Endothelial cell of umbilical vein (primary cell): ENCODE results near the gene KASH5. TPM values are rescaled to one million over a fixed set of nuclear protein-coding genes. Genes with fewer than 3 reads are reported as not detected.
A peak's percentile ranks its signal among the peaks of the same experiment; 100 is the strongest.

Experiments used
- Bru-seq: library from RNA; stranded (reverse); fragments of 400-500 nt; gene quantifications from one replicate; lab custom pipeline; 2021; lab: Mats Ljungman, UMichigan
- BruChase-seq, 2 experiments: library from RNA; stranded (reverse); fragments of 400-500 nt; gene quantifications; one replicate each; lab custom pipeline; 2021; lab: Mats Ljungman, UMichigan
- BruUV-seq: library from RNA; stranded (reverse); fragments of 400-500 nt; replicated peaks from 2 replicates; lab custom pipeline; 2021; lab: Mats Ljungman, UMichigan
- CTCF ChIA-PET: fragments of 300-600, 350-600 bp; sonication (Branson Sonifier 250); formaldehyde crosslinking; loops from one replicate; lab custom pipeline; 2021; ENCODE audit warnings: antibody characterized with exemption, inconsistent platforms; lab: Charles Lee
- POLR2A ChIA-PET: fragments of 300-600, 350-600 bp; sonication (Branson Sonifier 250); formaldehyde crosslinking; loops from one replicate; lab custom pipeline; 2021; ENCODE audit warnings: antibody characterized with exemption, inconsistent platforms; lab: Charles Lee
- DNase-seq: peaks from one replicate; pipeline ENCODE4 v3.0.0-alpha.2; 2011; ENCODE audit warnings: low read depth, low spot score
- FAIRE-seq: peaks from 2 replicates; lab custom pipeline; 2011; peaks lifted over from hg19 to GRCh38; lab: Jason Lieb, UNC
- H2AFZ ChIP-seq: 2 replicates; pipeline ENCODE4 v1.6.0; 2012; ENCODE audit warnings: low read depth, low read length, control low read depth, inconsistent platforms
- H3K27ac ChIP-seq: 2 replicates; pipeline ENCODE4 v1.5.1; 2011; ENCODE audit warnings: low read depth, mild to moderate bottlenecking, control low read depth, low read length, moderate library complexity; ENCODE audit not compliant: insufficient read depth
- H3K27me3 ChIP-seq, 2 experiments: 2 replicates each; pipeline versions ENCODE4 v1.6.0 to v1.6.1; 2011; ENCODE audit warnings: low read length in 2 of 2, mixed read lengths in 1 of 2; ENCODE audit not compliant: control insufficient read depth in 2 of 2, insufficient read depth in 2 of 2
- H3K36me3 ChIP-seq, 2 experiments: 2 replicates in 1 of 2; 3 replicates in 1 of 2; pipeline ENCODE4 v1.5.1; 2011; ENCODE audit warnings: low read length in 2 of 2, mild to moderate bottlenecking in 1 of 2, moderate library complexity in 1 of 2; ENCODE audit not compliant: control insufficient read depth in 2 of 2, insufficient read depth in 2 of 2; ENCODE audit errors: extremely low read depth in 1 of 2
- H3K4me1 ChIP-seq: 3 replicates; pipeline ENCODE4 v1.5.1; 2011; ENCODE audit warnings: mild to moderate bottlenecking, low read length; ENCODE audit not compliant: control insufficient read depth, insufficient read depth; ENCODE audit errors: extremely low read depth
- H3K4me2 ChIP-seq: 2 replicates; pipeline ENCODE4 v1.6.1; 2011; ENCODE audit warnings: low read length, control low read depth, mixed read lengths; ENCODE audit not compliant: insufficient read depth
- H3K4me3 ChIP-seq, 3 experiments: fragments of 200-600 bp in 1 of 3; sonication (generic), shearing (Covaris generic) in 1 of 3; replicated peaks in 1 of 3; 2 replicates each; pipeline ENCODE4 v1.5.1; 2011 to 2016; ENCODE audit warnings: control low read depth in 3 of 3, low read length in 3 of 3, mild to moderate bottlenecking in 2 of 3, inconsistent platforms in 1 of 3, low read depth in 1 of 3, moderate library complexity in 1 of 3; ENCODE audit not compliant: insufficient read depth in 1 of 3
- H3K79me2 ChIP-seq: 2 replicates; pipeline ENCODE4 v1.6.0; 2012; ENCODE audit warnings: low read length, inconsistent platforms; ENCODE audit not compliant: control insufficient read depth, insufficient read depth
- H3K9ac ChIP-seq: replicated peaks from 2 replicates; pipeline ENCODE3; 2011; ENCODE audit warnings: low read length, control low read depth; ENCODE audit not compliant: insufficient read depth; ENCODE audit errors: extremely low read depth
- H3K9me1 ChIP-seq: replicated peaks from 3 replicates; pipeline ENCODE4 v1.6.0; 2011; ENCODE audit warnings: mild to moderate bottlenecking, low read length; ENCODE audit not compliant: control insufficient read depth, insufficient read depth; ENCODE audit errors: extremely low read depth
- H3K9me3 ChIP-seq: replicated peaks from 2 replicates; pipeline ENCODE4 v1.5.1; 2012; ENCODE audit warnings: low read length, inconsistent platforms; ENCODE audit not compliant: control insufficient read depth, insufficient read depth
- H4K20me1 ChIP-seq: replicated peaks from 2 replicates; pipeline ENCODE3; 2011; ENCODE audit warnings: mild to moderate bottlenecking, low read length; ENCODE audit not compliant: control insufficient read depth, insufficient read depth; ENCODE audit errors: extremely low read depth
- CTCF ChIP-seq, 2 donors: IDR thresholded peaks; 1 replicate in 1 of 2; 2 replicates in 1 of 2; pipeline ENCODE4 v1.5.1; 2011; ENCODE audit warnings: low read length in 2 of 2, mild to moderate bottlenecking in 2 of 2, moderate library complexity in 2 of 2, control low read depth in 1 of 2, inconsistent platforms in 1 of 2, low read depth in 1 of 2; ENCODE audit not compliant: insufficient read depth in 1 of 2; ENCODE audit errors: extremely low read depth in 1 of 2
- EZH2 ChIP-seq: IDR thresholded peaks from 2 replicates; pipeline ENCODE4 v1.6.1; 2012; ENCODE audit warnings: borderline replicate concordance, low read depth, mild to moderate bottlenecking, moderate library complexity, low read length, inconsistent platforms; ENCODE audit not compliant: severe bottlenecking
- FOS ChIP-seq: IDR thresholded peaks from 2 replicates; pipeline ENCODE4 v1.6.1; 2011; ENCODE audit warnings: mild to moderate bottlenecking, low read length, moderate library complexity, borderline replicate concordance; ENCODE audit not compliant: insufficient read depth
- GATA2 ChIP-seq: IDR thresholded peaks from 2 replicates; pipeline ENCODE4 v1.7.0; 2011; ENCODE audit warnings: low read depth, mild to moderate bottlenecking, moderate library complexity, mixed read lengths, low read length; ENCODE audit not compliant: insufficient read length, insufficient read depth
- JUN ChIP-seq: IDR thresholded peaks from 2 replicates; pipeline ENCODE4 v1.6.1; 2011; ENCODE audit warnings: borderline replicate concordance, low read depth; ENCODE audit not compliant: insufficient read length, insufficient read depth
- MAX ChIP-seq: IDR thresholded peaks from 2 replicates; pipeline ENCODE4 v1.6.1; 2011; ENCODE audit not compliant: insufficient read depth, insufficient read length
- MYC ChIP-seq: IDR thresholded peaks from one replicate; pipeline ENCODE4 v1.6.1; 2011; ENCODE audit warnings: mild to moderate bottlenecking, low read depth, low read length
- POLR2A ChIP-seq: IDR thresholded peaks from 2 replicates; pipeline ENCODE4 v1.6.1; 2012; ENCODE audit warnings: low read depth, mild to moderate bottlenecking, control low read depth, low read length
- POLR2AphosphoS5 ChIP-seq: IDR thresholded peaks from 2 replicates; pipeline ENCODE4 v1.6.1; 2012; ENCODE audit warnings: low read depth, mild to moderate bottlenecking, control low read depth, low read length, moderate library complexity; ENCODE audit not compliant: insufficient read depth
- dilution Hi-C: fragments of 300-500 bp; cut with MboI; formaldehyde crosslinking; loops from one replicate; pipeline ENCODE4 v1.15.0; 2019; ENCODE audit warnings: low sequenced_read_pairs; ENCODE audit not compliant: extremely low pct_ligation_motif_present
- intact Hi-C: fragments of 100-400 bp; cut with micrococcal nuclease; formaldehyde crosslinking; loops from one replicate; pipeline ENCODE4 v1.10.0; 2022
- long read RNA-seq: library from polyadenylated mRNA; stranded (forward); transcript quantifications from one replicate; pipeline ENCODE4 v2.0.0, GENCODE V29; 2021
- polyA minus RNA-seq, 3 experiments: library from RNA; depleted of rRNA, polyadenylated mRNA; stranded (reverse); fragments of >200 nt; gene quantifications; 1 replicate in 1 of 3; 2 replicates in 2 of 3; pipeline ENCODE4 v1.2.3, GENCODE V29; 2011
- polyA plus RNA-seq, 4 experiments: library from polyadenylated mRNA; depleted of rRNA in 3 of 4; stranded (reverse) in 3 of 4; unstranded in 1 of 4; fragments of >200 nt; gene quantifications; 2 replicates each; pipeline versions ENCODE4 v1.2.1 to v1.2.3, GENCODE V29; 2011 to 2012; ENCODE audit warnings: missing spikeins in 1 of 4
- total RNA-seq: library from RNA; stranded (reverse); gene quantifications from 2 replicates; pipeline ENCODE4 v1.2.3, GENCODE V29; 2021

The KASH5 gene
- not detected in 2 replicates for total RNA-seq
- 0.03 TPM in 1 of 2 replicates, not detected in the other for polyA plus RNA-seq
- 0.06 TPM in 1 of 2 replicates, not detected in the other for polyA plus RNA-seq (2011; cell fraction: cytosol; rRNA removed)
- not detected in 2 replicates for polyA plus RNA-seq (2011; cell fraction: nucleus; rRNA removed)
- not detected in 2 replicates for polyA plus RNA-seq (2012)
- not detected in 2 replicates for polyA minus RNA-seq
- polyA minus RNA-seq (2011; cell fraction: cytosol; rRNA and poly(A)+ RNA removed), result not detected
- not detected in 2 replicates for polyA minus RNA-seq (2011; cell fraction: nucleus; rRNA and poly(A)+ RNA removed)
- not detected for Bru-seq, nascent RNA
- not detected for BruChase-seq, experiment 1, labeled RNA remaining after a 6-hour chase
- BruChase-seq, experiment 2, labeled RNA remaining after a 2-hour chase, result not detected
- long read RNA-seq, result 0 reads

GRCh38 chr19:49387936-49388372 lies at the start of gene KASH5:
TSS of gene KASH5 (plus strand) at chr19:49388249. CDS start at chr19:49390884, 2,635 bp downstream.
- no peaks in the 10 kb centered on the region for H3K27me3 ChIP-seq
- H4K20me1 ChIP-seq, result no peaks in the 10 kb centered on the region
- H3K4me1 ChIP-seq, result no peaks in the 10 kb centered on the region
- H3K4me3 ChIP-seq, result no peak within 1 kb of the TSS
- peak; percentile 67 for DNase-seq
- dilution Hi-C loops (no loop called here), intact Hi-C loops (no loop called here)
- H3K9ac ChIP-seq, result no peak within 1 kb of the TSS
- H3K36me3 ChIP-seq, result no peaks in the 10 kb centered on the region
- H3K9me3 ChIP-seq, result no peaks in the 10 kb centered on the region
- H3K79me2 ChIP-seq, result no peaks in the 10 kb centered on the region
- no TSS peak for BruUV-seq
- POLR2A ChIA-PET, result no interaction called here
- H3K9me1 ChIP-seq, result no peaks in the 10 kb centered on the region
- no peak within 1 kb of the TSS for H3K27ac ChIP-seq
- no peak for TF ChIP-seq EZH2
- TF ChIP-seq CTCF (IDR thresholded peaks at IDR 0.05; ENCODE audit: extremely low read depth in 1 of 2, insufficient read depth in 1 of 2, low read depth in 1 of 2, low read length in 2 of 2), result no peak
- TF ChIP-seq POLR2AphosphoS5, result no peak
- TF ChIP-seq JUN, result no peak
- TF ChIP-seq FOS, result no peak
- TF ChIP-seq MAX, result no peak
- no peak for TF ChIP-seq MYC
- no peak for TF ChIP-seq GATA2
- TF ChIP-seq POLR2A, result no peak
- CTCF ChIA-PET, result interaction anchor here (0.6 kb wide), 1 partner anchor 126 kb away, joined by 3 read pairs; no protein-coding TSS in a partner anchor
- peak within 1 kb of the TSS; percentile 36 for H2AFZ ChIP-seq
- no peak for FAIRE-seq
- H3K4me2 ChIP-seq, result no peak within 1 kb of the TSS
